MM.1S (cell line): ENCODE measurements around the gene TLR6.
"Not testable (repeated sequence)": the region's sequence is repeated elsewhere in the genome, so short reads cannot be mapped to it uniquely, and the experiment has no call there.

Experiments used
- CTCF ChIP-seq: fragments of 300-600 bp; sonication (generic); IDR thresholded peaks from 2 replicates; pipeline ENCODE4 v1.5.1; 2016; ENCODE audit warnings: antibody characterized with exemption, low read length, mixed read lengths
- EZH2phosphoT487 ChIP-seq: fragments of 300-600 bp; sonication (generic); IDR thresholded peaks from 2 replicates; pipeline ENCODE4 v1.6.1; 2018; ENCODE audit warnings: antibody characterized with exemption, low read length

GRCh38 chr4:38777925-38778324 is 78.7 kb downstream of the TLR6 start:
- not testable (repeated sequence) for TF ChIP-seq CTCF, EZH2phosphoT487
